MCF 10A (cell line): ENCODE data around the gene ZKSCAN2. TPM values are rescaled to one million over a fixed set of nuclear protein-coding genes. Genes with fewer than 3 reads are reported as not detected.
A peak's percentile ranks its signal among the peaks of the same experiment; 100 is the strongest.

Experiments
- BruUV-seq: library from RNA; stranded (reverse); fragments of 400-500 nt; replicated peaks from 2 replicates; lab custom pipeline; 2021; lab: Mats Ljungman, UMichigan
- CTCF ChIA-PET: fragments of 300-600 bp; sonication (Branson Sonifier 250); formaldehyde crosslinking; extraction: SDS; loops from one replicate; lab custom pipeline; 2021; ENCODE audit warnings: antibody characterized with exemption, inconsistent platforms; lab: Yijun Ruan, JAX
- POLR2A ChIA-PET: fragments of 300-600, 350-650 bp; sonication (Branson Sonifier 250); formaldehyde crosslinking; extraction: SDS; loops from one replicate; lab custom pipeline; 2020; ENCODE audit warnings: antibody characterized with exemption, inconsistent platforms; lab: Yijun Ruan, JAX
- DNase-seq: peaks from one replicate; pipeline ENCODE4 v3.0.0-alpha.2; 2018; ENCODE audit not compliant: unreplicated experiment
- H3K27ac Mint-ChIP-seq: one replicate; pipeline ENCODE4 v1.8.0; 2022; ENCODE audit warnings: mild to moderate bottlenecking, low read depth, mixed read lengths; ENCODE audit not compliant: unreplicated experiment
- H3K27me3 Mint-ChIP-seq: one replicate; pipeline ENCODE4 v1.8.0; 2022; ENCODE audit warnings: mixed read lengths; ENCODE audit not compliant: insufficient read depth, unreplicated experiment
- H3K36me3 Mint-ChIP-seq: one replicate; pipeline ENCODE4 v1.8.0; 2022; ENCODE audit warnings: mild to moderate bottlenecking, moderate library complexity, mixed read lengths; ENCODE audit not compliant: insufficient read depth, unreplicated experiment
- H3K4me1 Mint-ChIP-seq: one replicate; pipeline ENCODE4 v1.8.0; 2022; ENCODE audit warnings: mixed read lengths; ENCODE audit not compliant: insufficient read depth, unreplicated experiment
- H3K4me3 Mint-ChIP-seq: one replicate; pipeline ENCODE4 v1.8.0; 2022; ENCODE audit warnings: mild to moderate bottlenecking, moderate library complexity, mixed read lengths; ENCODE audit not compliant: unreplicated experiment
- H3K9me3 Mint-ChIP-seq: one replicate; pipeline ENCODE4 v1.8.0; 2022; ENCODE audit warnings: mixed read lengths; ENCODE audit not compliant: unreplicated experiment
- intact Hi-C: fragments of 100-400 bp; cut with micrococcal nuclease; formaldehyde crosslinking; loops from 2 replicates; pipeline ENCODE4 v1.14.1; 2022
- total RNA-seq: library from RNA; stranded (reverse); gene quantifications from 2 replicates; pipeline ENCODE4 v1.2.3, GENCODE V29; 2022
- TF ChIP-seq, protein P1 (sequence below): fragments of 200-600 bp; IDR thresholded peaks from one replicate; pipeline ENCODE4 v1.8.0; 2022; ENCODE audit warnings: antibody characterized with exemption, mild to moderate bottlenecking; ENCODE audit not compliant: unreplicated experiment

The ZKSCAN2 gene
- total RNA-seq, 1 experiment from 2014 or later = 7.8 TPM

- ChIA-PET POLR2A (interaction anchor here (0.6 to 0.8 kb wide), 4 partner anchors 44 to 1945 kb away, joined by 3 read pairs; partner anchors contain the start of gene KDM8), CTCF (interaction anchor here (0.7 to 1.8 kb wide), 7 partner anchors 12 to 1395 kb away, joined by 3 to 11 read pairs (median 3); no protein-coding TSS in a partner anchor)
- TF ChIP-seq, protein P1, sequence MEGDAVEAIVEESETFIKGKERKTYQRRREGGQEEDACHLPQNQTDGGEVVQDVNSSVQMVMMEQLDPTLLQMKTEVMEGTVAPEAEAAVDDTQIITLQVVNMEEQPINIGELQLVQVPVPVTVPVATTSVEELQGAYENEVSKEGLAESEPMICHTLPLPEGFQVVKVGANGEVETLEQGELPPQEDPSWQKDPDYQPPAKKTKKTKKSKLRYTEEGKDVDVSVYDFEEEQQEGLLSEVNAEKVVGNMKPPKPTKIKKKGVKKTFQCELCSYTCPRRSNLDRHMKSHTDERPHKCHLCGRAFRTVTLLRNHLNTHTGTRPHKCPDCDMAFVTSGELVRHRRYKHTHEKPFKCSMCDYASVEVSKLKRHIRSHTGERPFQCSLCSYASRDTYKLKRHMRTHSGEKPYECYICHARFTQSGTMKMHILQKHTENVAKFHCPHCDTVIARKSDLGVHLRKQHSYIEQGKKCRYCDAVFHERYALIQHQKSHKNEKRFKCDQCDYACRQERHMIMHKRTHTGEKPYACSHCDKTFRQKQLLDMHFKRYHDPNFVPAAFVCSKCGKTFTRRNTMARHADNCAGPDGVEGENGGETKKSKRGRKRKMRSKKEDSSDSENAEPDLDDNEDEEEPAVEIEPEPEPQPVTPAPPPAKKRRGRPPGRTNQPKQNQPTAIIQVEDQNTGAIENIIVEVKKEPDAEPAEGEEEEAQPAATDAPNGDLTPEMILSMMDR = no peak
- intact Hi-C loops = no loop called here
- H3K27ac Mint-ChIP-seq = peak overlapping the region; percentile 99
- BruUV-seq = TSS peak; percentile 50
- H3K9me3 Mint-ChIP-seq = no peaks in the 10 kb centered on the region
- H3K4me3 Mint-ChIP-seq = peak overlapping the region; percentile 91
- H3K27me3 Mint-ChIP-seq = no peaks in the 10 kb centered on the region
- H3K36me3 Mint-ChIP-seq = peaks cover 31% of the 10 kb centered on the region
- peaks cover 30% of the 10 kb centered on the region for H3K4me1 Mint-ChIP-seq
- peak; percentile 87 for DNase-seq
These were observed 563 bp upstream of the ZKSCAN2 start for GRCh38 chr16:25257956-25258860.

DNA sequence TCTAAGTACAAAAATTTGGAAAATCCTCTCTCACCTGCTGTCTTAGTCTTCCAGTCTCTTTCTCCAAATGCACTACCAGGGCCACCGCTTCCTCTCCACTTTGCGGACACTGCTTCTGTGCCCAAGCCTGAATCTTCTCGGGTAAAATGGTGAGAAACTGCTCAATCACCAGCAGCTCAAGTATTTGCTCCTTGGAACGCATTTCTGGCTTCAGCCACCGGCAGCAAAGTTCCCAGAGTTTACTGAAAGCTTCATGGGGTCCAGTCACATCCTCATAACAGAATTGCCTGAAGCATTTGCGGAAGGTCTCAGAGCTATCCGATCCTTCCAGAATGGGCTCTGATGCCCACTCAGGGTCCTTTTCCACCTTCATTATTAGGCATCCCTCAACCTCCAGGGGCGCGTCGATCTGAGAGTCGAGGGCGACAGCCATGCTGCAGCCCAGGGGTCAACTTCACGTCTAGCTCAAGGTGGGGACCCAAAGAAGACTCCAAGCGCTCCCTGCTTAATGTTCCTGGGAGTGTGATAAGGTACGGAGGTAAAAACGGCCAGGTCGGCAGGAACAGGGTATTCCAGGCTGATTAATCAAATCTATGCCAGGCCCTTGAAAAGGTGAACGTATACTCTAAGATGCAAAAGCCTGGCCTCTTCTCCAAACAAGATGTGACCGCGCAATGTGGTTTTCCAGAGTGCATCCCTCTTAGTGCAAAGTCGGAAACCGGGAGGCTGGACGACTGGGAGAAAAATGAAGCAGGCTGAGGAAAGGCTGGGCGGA lies 763 bp downstream of the ZKSCAN2 start:
- H3K4me3 Mint-ChIP-seq = peak overlapping the region; percentile 91
- peaks cover 34% of the 10 kb centered on the region for H3K36me3 Mint-ChIP-seq
- CTCF ChIA-PET = interaction anchor here (0.6 to 1.1 kb wide), 7 partner anchors 9 to 277 kb away, joined by 3 to 7 read pairs (median 3); no protein-coding TSS in a partner anchor
- DNase-seq = no peak
- H3K9me3 Mint-ChIP-seq = no peaks in the 10 kb centered on the region
- TF ChIP-seq, protein P1 = no peak
- intact Hi-C loops = no loop called here
- TSS peak; percentile 69 for BruUV-seq
- H3K27me3 Mint-ChIP-seq = no peaks in the 10 kb centered on the region
- H3K27ac Mint-ChIP-seq = peak overlapping the region; percentile 99
- POLR2A ChIA-PET = interaction anchor here (0.6 to 1.5 kb wide), 5 partner anchors 9 to 1757 kb away, joined by 3 to 7 read pairs (median 4); partner anchors contain the start of gene LCMT1
- peaks cover 30% of the 10 kb centered on the region for H3K4me1 Mint-ChIP-seq

- no peaks in the 10 kb centered on the region for H3K27me3 Mint-ChIP-seq
- peaks cover 14% of the 10 kb centered on the region for H3K4me1 Mint-ChIP-seq
- BruUV-seq = no TSS peak
- peaks cover 9% of the 10 kb centered on the region for H3K9me3 Mint-ChIP-seq
- intact Hi-C loops = no loop called here
- CTCF ChIA-PET = interaction anchor here (0.8 kb wide), 1 partner anchor 22 kb away, joined by 3 read pairs; no protein-coding TSS in a partner anchor
- H3K36me3 Mint-ChIP-seq = peaks cover 66% of the 10 kb centered on the region
- TF ChIP-seq, protein P1 = no peak
- no peak for DNase-seq
- H3K27ac Mint-ChIP-seq = no peak overlapping the region
- POLR2A ChIA-PET = no interaction called here
- no peak overlapping the region for H3K4me3 Mint-ChIP-seq
These were observed 4.3 kb downstream of the ZKSCAN2 start for GRCh38 chr16:25253322-25253721.
